GF-D8 (cell line): ENCODE data around the gene PIK3R3.
A peak's percentile ranks its signal among the peaks of the same experiment; 100 is the strongest.
"Not testable (repeated sequence)": the region's sequence is repeated elsewhere in the genome, so short reads cannot be mapped to it uniquely, and the experiment has no call there.

Experiments
- DNase-seq: peaks from one replicate; lab custom pipeline; 2025; lab: John Stamatoyannopoulos, UW

Gene PIK3R3

GRCh38 chr1:46102769-46103476, 29.5 kb downstream of the PIK3R3 start:
- no peak for DNase-seq

GRCh38 chr1:46099215-46099614, 33.2 kb downstream of the PIK3R3 start:
- no peak for DNase-seq

- DNase-seq = no peak
Observed at GRCh38 chr1:46098027-46098712, 34.3 kb downstream of the PIK3R3 start.

GRCh38 chr1:46097149-46097472, 35.3 kb downstream of the PIK3R3 start:
- DNase-seq = no peak

GRCh38 chr1:46096269-46097148, 35.9 kb downstream of the PIK3R3 start:
- no peak for DNase-seq

- not testable (repeated sequence) for DNase-seq
Observed at GRCh38 chr1:46095110-46095509, 37.3 kb downstream of the PIK3R3 start.

GRCh38 chr1:46094471-46095005, 37.9 kb downstream of the PIK3R3 start:
- no peak for DNase-seq

GRCh38 chr1:46093832-46094231, 38.6 kb downstream of the PIK3R3 start:
- not testable (repeated sequence) for DNase-seq

- no peak for DNase-seq
Observed at GRCh38 chr1:46087891-46088290, 44.5 kb downstream of the PIK3R3 start.

GRCh38 chr1:46086576-46086975, 45.9 kb downstream of the PIK3R3 start:
- no peak for DNase-seq

GRCh38 chr1:46084553-46085451, 47.6 kb downstream of the PIK3R3 start:
- DNase-seq = no peak

- no peak for DNase-seq
Observed at GRCh38 chr1:46083579-46083978, 48.9 kb downstream of the PIK3R3 start.

- no peak for DNase-seq
Observed at GRCh38 chr1:46081619-46082018, 50.8 kb downstream of the PIK3R3 start.

- no peak for DNase-seq
Observed at GRCh38 chr1:46081206-46081605, 51.2 kb downstream of the PIK3R3 start.

- DNase-seq = no peak
Observed at GRCh38 chr1:46080257-46080656, 52.2 kb downstream of the PIK3R3 start.

- no peak for DNase-seq
Observed at GRCh38 chr1:46077644-46078043, 54.8 kb downstream of the PIK3R3 start.

- DNase-seq = no peak
Observed at GRCh38 chr1:46076343-46076742, 56.1 kb downstream of the PIK3R3 start.

- DNase-seq = no peak
Observed at GRCh38 chr1:46072975-46073374, 59.5 kb downstream of the PIK3R3 start.

GRCh38 chr1:46070164-46070814, 62.1 kb downstream of the PIK3R3 start:
- peak; percentile 19 for DNase-seq

- no peak for DNase-seq
Observed at GRCh38 chr1:46068525-46068924, 63.9 kb downstream of the PIK3R3 start.

GRCh38 chr1:46067652-46068051, 64.8 kb downstream of the PIK3R3 start:
- DNase-seq = no peak
